COLO668 (cell line): ENCODE data around the gene THAP11.
"Not testable (repeated sequence)": the region's sequence is repeated elsewhere in the genome, so short reads cannot be mapped to it uniquely, and the experiment has no call there.

ENCODE experiments used
- DNase-seq: peaks from one replicate; lab custom pipeline; 2025; ENCODE audit not compliant: unreplicated experiment; lab: John Stamatoyannopoulos, UW

THAP11 gene

DNA sequence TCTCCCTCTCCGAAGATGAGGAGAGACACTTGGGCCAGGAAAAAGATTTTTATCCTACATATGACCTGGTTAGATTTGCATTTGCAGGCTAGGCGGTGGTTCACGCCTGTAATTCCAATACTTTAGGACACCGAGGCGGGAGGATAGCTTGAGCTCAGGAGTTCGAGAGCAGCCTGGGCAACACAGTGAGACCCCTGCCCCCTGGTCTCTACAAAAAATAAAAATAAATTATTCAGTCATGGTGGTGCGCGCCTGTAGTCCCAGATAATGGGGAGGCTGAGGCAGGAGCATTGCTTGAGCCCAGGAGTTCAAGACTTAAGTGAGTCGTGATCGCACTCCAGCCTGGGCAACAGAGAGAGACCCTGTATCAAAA lies 7.9 kb upstream of the THAP11 start:
- no peak for DNase-seq

- not testable (repeated sequence) for DNase-seq
These were observed 4.9 kb upstream of the THAP11 start for GRCh38 chr16:67837190-67837589.

GRCh38 chr16:67837811-67838210 lies 4.3 kb upstream of the THAP11 start:
- no peak for DNase-seq

DNA sequence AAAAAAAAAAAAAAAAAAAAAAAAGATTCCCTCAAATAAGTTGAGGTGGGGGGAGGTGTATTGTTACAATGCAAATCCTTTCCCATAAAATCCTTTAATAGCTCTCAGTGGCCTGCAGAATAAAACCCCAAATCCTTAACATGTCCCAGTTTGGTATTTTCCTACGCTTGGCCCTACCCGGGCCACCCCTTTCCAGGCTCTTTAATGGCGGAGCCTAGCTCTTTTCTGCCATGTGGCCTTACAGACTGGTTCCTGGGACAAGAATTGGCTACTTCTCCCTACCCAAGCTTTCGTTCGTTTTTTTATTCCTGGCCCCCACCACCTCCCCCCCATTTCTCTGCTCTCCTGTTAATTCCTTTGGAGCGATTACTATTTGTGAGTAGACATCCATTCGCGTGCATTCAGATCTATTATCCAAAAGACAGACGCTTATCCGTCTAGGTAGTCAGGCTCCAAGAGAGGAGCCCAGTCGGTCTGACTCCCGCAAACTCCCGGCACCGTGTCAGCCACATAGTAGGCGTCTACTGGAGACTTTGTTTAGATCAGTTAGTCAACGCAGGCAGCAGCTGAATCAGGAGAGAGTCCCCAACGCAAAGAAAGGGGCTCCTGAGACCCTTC lies 813 bp upstream of the THAP11 start:
- DNase-seq = no peak

DNA sequence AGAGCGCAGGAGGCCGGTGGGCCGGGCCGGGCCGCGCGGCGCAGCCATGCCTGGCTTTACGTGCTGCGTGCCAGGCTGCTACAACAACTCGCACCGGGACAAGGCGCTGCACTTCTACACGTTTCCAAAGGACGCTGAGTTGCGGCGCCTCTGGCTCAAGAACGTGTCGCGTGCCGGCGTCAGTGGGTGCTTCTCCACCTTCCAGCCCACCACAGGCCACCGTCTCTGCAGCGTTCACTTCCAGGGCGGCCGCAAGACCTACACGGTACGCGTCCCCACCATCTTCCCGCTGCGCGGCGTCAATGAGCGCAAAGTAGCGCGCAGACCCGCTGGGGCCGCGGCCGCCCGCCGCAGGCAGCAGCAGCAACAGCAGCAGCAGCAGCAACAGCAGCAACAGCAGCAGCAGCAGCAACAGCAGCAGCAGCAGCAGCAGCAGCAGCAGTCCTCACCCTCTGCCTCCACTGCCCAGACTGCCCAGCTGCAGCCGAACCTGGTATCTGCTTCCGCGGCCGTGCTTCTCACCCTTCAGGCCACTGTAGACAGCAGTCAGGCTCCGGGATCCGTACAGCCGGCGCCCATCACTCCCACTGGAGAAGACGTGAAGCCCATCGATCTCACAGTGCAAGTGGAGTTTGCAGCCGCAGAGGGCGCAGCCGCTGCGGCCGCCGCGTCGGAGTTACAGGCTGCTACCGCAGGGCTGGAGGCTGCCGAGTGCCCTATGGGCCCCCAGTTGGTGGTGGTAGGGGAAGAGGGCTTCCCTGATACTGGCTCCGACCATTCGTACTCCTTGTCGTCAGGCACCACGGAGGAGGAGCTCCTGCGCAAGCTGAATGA lies 606 bp downstream of the THAP11 start:
- DNase-seq = peak; percentile 79

- DNase-seq = peak; percentile 39
These were observed 1.2 kb downstream of the THAP11 start for GRCh38 chr16:67843343-67843765.

DNA sequence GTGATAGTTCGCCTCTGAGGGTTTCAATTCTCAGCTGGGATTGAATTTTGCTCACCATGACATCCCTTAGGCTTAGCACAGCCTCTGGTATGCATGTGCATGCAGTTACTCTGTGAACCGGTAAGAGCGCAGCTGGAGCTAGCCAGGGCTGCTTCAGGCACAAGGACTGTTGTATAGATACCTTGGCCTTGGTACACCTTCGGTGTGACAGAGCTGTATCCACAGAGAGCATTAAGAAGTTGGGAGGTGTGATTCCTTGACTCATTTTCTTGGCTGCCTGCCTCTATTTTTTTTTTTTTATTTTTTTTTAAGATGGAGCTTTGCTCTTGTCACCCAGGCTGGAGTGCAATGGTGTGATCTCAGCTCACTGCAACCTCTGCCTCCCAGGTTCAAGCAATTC lies 2.4 kb downstream of the THAP11 start:
- peak; percentile 32 for DNase-seq

DNA sequence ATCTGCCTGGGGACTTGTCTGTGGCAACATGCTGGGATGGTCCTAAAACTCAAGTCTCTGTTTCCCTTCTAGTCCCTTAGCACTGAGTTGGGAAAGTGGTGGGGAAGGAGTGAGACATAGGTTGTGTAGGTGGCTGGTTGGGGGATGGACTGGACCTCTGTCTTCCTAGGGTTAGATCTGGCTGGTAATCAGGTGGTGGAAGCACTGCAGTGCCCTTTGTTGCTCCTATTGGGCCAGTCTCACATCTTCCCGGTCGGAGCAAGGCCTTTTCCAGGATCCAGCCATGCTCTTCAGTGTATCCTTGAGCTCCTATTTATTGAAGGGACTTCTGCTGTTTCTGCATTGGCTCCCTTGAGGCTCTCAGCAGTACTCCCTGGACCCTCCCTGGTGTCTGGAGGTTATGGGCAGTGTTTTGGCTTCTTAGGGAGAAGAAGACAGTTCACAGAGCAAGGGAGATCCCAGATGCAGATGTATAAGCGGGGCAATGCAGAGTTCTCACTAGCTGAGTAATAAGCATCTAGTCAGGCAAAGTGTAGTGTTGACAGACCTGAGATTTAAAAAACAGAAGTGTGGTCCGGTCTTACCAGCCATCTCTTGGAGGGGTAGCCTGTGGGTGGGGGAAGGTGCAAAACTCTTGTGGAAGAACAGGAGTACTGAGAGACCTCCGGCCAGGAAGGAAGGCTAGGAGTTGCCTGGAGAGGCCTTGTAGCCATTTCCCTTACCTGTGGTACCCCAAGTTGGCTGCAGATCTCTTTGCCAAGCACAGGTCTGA lies 3.4 kb downstream of the THAP11 start:
- no peak for DNase-seq

- no peak for DNase-seq
These were observed 3.9 kb downstream of the THAP11 start for GRCh38 chr16:67846063-67846319.

DNA sequence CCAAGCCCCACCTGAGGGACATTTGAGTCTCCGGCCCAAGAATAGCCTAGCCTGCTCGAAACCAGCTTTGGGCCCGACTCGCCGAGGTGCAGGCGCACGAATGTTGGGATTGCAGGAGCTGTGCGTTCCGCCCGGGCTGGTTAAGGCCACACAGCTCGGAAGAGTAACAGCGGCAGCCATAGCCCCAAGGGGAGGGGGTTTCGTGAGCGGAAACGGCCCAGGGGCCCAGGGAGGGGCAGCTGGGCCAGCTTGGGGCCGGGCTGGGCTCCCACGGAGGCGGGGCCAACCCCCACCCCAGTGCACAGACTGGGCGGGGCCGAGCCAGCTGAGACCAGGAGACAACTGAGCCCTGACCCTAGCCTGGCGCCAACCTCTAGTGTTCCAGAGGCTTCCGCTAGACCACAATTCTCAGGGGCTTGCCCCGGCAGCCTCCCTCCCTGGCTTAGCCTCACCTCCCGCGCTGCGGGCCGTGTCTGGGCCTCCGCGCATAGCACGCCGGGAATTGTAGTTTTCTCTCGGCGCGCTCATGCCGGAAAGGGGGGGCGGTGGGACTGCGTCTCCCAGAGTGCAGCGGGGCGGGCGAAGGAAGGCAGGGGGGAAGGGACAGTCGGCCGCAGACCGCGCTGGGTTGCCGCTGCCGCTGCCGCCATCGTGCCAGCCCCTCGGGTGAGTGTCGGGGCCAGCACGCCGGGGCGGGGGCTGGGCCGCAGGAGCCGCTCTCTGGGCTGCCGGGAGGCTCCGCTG lies 4.4 kb downstream of the THAP11 start, which contains the start of gene NUTF2:
TSS of gene NUTF2 (plus strand) at position 614 of the 744 bp plus-strand sequence. CDS start 18,198 bp downstream, outside the sequence.
- DNase-seq = peak; percentile 96

DNA sequence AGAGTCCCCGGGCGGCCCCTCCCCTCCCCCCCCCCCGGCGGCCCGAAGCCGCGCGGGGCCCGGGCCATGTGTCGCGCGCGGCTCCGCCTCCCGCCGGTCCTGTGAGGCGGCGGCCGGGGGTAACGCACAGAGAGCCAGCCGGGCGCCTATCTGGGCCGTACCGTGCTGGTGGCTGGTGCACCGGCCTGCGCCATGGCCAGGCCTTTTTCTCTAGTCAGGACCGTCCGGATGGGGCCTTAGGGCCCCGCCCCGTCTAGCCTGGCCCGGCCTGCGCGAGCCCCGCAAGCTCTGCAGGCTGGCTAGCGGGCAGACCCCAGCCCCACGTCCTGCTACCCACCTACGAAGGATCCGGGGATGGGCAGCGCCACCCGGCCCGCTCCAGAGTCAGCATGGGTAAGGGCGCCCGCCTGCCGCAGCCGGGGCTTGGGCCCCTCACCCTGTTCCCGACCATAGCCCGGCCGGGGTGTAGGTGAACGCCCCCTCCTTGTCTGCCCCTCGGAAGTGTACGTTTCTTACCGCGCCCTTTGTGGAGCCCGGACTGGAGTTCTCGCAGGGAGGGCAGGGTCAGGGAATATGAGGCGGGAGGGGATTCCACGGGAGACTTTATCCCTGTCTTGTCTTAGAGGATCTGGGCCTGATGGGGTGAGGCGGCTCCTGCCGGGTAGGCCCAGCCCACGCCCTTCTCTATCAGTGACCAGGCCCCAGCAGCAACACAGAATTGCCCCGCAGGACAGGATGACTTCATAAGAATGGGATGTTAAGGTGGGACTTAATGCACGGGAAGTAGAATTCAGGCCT lies 5.1 kb downstream of the THAP11 start, which contains the start of gene CENPT:
TSS of gene CENPT (minus strand) at position 630 of the 798 bp plus-strand sequence. CDS start 13,834 bp downstream, outside the sequence.
- DNase-seq = peak; percentile 85

GRCh38 chr16:67848118-67848517 lies 6.0 kb downstream of the THAP11 start:
- DNase-seq = no peak

DNA sequence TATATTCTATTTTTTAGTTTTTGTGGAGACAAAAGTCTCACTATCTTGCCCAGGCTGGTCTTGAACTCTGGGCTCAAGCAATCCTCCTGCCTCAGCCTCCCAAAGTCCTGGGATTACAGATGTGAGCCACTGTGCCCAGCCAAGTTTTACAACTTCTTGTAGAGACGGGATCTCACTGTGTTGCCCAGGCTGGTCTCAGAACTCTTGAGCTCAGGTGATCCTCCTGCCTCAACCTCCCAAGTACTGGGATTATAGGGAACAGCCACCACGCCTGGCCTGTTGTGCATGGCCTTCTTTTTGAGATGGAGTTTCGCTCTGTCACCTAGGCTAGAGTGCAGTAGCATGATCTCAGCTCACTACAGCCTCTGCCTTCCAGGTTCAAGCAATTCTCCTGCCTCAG lies 11.6 kb downstream of the THAP11 start:
- no peak for DNase-seq

- DNase-seq = no peak
These were observed 13.7 kb downstream of the THAP11 start for GRCh38 chr16:67855789-67856188.

GRCh38 chr16:67856927-67857546 lies 14.9 kb downstream of the THAP11 start:
- DNase-seq = no peak

DNA sequence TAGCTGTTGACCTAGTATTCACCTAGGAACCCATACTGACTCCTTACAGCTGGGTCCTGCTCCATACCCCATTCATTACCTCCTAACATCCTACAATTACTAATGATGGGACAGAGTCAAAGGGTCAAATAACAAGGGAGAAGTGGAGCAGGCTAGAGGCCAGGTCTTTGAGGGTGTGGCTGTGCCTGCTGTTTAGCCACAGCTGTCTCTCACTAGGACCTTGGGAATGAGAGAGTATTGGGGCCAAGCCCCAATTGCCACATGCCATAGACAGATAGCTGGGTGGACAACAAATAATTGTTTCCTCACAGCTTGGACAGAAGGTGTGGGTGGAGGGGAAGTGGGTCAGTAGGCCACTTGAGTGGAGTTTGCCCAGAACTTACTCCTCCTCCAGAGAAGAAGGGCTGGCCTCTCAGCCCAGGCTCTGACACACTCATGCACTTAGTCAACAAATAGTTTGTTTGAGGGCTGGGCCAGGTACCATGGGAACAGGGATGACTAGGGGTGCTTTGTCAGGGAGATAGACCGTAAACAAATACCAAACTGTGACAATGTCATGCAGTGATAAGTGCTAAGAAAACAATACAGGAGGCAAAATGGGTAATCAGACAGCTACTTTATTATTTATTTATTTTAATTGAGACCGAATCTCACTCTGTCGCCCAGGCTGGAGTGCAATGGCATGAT lies 15.6 kb downstream of the THAP11 start:
- DNase-seq = peak; percentile 88

DNA sequence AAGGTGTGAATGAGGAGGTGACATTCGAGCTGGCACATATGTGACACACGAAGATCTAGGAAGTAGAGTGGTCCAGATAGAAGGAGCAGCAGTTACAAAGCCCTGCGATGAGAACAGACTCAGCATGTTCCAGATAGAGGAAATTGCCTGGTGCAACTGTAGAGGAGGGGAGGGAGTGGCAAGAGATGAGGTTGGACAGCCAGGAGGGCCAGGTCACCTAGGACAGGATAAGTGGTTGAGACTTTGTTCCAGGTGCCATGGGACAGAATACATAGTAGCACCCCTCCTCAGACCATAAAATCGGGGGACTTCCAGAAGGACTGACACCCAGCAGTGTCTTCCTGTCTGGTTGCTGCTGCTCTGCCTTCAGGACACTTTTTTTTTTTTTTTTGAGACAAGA lies 16.4 kb downstream of the THAP11 start:
- DNase-seq = no peak

DNA sequence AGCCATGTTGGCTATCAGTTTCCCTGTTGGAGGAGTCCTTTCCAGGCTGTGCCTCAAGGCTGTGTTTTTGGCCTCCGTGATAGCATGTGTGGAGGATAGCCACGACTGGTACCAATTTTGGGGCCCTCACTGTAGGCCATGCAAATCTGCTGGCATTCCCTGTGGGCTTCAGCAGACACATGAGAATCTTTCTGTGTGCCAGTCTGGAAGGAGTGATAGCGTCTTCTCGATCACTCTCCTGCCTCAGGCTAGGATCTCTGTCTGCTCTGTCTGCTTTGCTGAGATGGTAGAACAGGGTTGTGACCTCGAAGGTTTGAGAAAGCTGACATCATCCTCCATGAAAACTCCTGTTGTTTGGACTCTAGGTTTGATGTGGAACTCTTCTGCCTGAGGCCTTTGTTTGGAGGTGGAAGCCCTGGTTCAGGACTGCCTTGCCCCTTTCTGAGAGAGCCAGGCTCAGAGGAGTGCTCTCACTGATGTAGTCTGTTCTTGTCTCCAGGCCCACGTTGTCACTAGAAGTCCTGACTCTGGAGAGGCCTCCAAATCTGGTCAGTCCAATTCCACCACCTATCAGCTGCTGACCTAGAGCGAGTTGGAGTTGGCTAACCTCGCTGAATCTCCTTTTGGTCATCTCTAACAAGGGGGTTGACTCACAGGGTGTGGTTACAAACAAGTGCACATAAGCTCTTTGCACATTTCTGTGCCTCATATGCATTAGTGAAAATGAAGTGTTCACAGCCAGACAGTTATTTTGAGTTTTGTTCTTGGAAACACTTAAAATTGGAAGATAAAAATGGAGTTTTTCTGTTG lies 18.7 kb downstream of the THAP11 start:
- DNase-seq = no peak
